KMS-11 (cell line): ENCODE measurements around the gene CLDN6.
A peak's percentile ranks its signal among the peaks of the same experiment; 100 is the strongest.

Experiments
- H2AFZ ChIP-seq: fragments of 200-600 bp; sonication (generic); 2 replicates; pipeline ENCODE4 v1.6.1; 2016; ENCODE audit warnings: antibody characterized with exemption, mixed run types, low read depth
- H3K27ac ChIP-seq: fragments of 200-600 bp; sonication (generic); 2 replicates; pipeline ENCODE4 v1.6.1; 2016; ENCODE audit warnings: mild to moderate bottlenecking, mixed run types
- H3K27me3 ChIP-seq: fragments of 200-600 bp; sonication (generic); 2 replicates; pipeline ENCODE4 v1.6.1; 2017; ENCODE audit warnings: mild to moderate bottlenecking, low read depth, mixed run types, moderate library complexity; ENCODE audit not compliant: insufficient read depth
- H3K36me3 ChIP-seq: fragments of 200-600 bp; sonication (generic); 2 replicates; pipeline ENCODE4 v1.6.1; 2017; ENCODE audit warnings: mild to moderate bottlenecking, mixed run types; ENCODE audit not compliant: insufficient read depth
- H3K4me1 ChIP-seq: fragments of 200-600 bp; sonication (generic); 2 replicates; pipeline ENCODE4 v1.6.1; 2016; ENCODE audit warnings: mild to moderate bottlenecking, low read depth, mixed run types; ENCODE audit not compliant: poor library complexity, severe bottlenecking
- H3K4me2 ChIP-seq: fragments of 200-600 bp; sonication (generic); 2 replicates; pipeline ENCODE4 v1.7.0; 2016; ENCODE audit warnings: mild to moderate bottlenecking, mixed run types
- H3K4me3 ChIP-seq: fragments of 200-600 bp; sonication (generic); IDR thresholded peaks from 2 replicates; pipeline ENCODE4 v1.6.1; 2017; ENCODE audit warnings: low read depth, low read length, mixed read lengths; ENCODE audit not compliant: insufficient read depth
- H3K79me2 ChIP-seq: fragments of 200-600 bp; sonication (generic); 2 replicates; pipeline ENCODE4 v1.6.1; 2016; ENCODE audit warnings: low read depth, mixed run types; ENCODE audit not compliant: insufficient read depth
- H3K9ac ChIP-seq: fragments of 200-600 bp; sonication (generic); 2 replicates; pipeline ENCODE4 v1.6.1; 2016; ENCODE audit warnings: mild to moderate bottlenecking, mixed run types
- H4K20me1 ChIP-seq: fragments of 200-600 bp; sonication (generic); 2 replicates; pipeline ENCODE4 v1.6.1; 2016; ENCODE audit warnings: mild to moderate bottlenecking, mixed run types; ENCODE audit not compliant: insufficient read depth
- CTCF ChIP-seq: fragments of 200-600 bp; sonication (generic); conservative IDR thresholded peaks from 2 replicates; pipeline ENCODE4 v1.6.1; 2017; ENCODE audit warnings: low read depth, mild to moderate bottlenecking, antibody characterized with exemption, low read length, moderate library complexity, mixed read lengths

Gene CLDN6

DNA sequence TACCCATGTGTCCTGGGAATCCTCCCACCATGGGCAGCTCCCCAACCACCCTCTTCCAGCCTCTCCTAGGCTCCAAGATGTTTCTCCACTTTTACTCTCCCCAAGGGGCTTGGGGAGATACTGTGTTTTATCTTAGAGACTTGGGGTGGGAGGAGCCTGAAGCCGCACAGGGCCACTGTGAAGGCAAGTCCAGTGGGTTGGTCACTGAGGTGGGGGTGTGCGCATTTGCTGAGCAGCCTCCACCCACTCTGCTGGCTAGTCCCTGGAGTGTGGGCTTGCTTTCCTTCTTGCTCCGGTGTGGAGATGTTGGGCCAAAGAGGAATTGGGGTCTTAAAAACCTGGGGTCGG, 9.3 kb downstream of the CLDN6 start:
- Histone ChIP-seq H3K79me2 (no peaks in the 10 kb centered on the region), H3K27me3 (peaks cover 64% of the 10 kb centered on the region), H3K27ac (no peak overlapping the region), H3K4me2 (no peak overlapping the region; the same call in 1 of the 2 replicates), H3K4me3 (no peak overlapping the region), H3K9ac (no peak overlapping the region), H2AFZ (no peak overlapping the region), H3K36me3 (no peaks in the 10 kb centered on the region), H4K20me1 (no peaks in the 10 kb centered on the region), H3K4me1 (peaks cover 51% of the 10 kb centered on the region)
- no peak for TF ChIP-seq CTCF

DNA sequence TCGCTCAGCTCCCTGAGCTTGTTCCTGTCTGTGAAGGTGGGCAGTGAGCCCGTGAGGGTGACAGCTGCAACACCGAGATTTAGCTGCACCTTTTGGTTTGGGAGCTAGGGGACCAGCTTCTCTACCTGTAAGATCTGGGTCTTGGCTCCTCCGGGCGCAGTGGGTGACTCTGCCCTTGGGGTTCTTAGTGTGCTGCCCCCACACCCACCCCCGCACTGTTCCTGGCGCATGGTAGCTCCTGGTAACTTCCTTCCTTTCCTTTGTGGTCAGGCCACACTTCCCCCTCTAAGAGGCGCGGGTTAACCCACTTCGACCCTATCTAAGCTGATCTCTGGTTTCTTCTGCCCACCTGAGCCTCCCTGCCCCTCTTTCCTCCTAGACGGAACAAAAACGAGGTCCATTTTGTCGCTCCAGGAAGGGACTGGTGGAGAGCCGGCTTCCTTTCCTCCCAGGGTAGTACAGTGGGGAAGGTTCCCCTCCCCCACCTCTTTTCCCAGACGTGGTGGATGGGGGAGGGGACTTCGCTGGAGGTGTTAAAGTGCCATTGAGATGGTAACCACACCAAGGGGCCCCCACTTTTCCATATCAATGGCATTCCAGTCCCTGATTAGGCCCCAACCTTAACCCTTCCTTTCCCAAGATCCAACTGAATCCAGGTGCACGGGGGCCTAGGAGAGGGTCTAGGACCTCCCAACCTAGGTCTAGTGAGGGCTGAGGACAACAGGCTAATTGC, 9.9 kb downstream of the CLDN6 start:
- H2AFZ ChIP-seq: no peak overlapping the region
- no peak overlapping the region for H3K27ac ChIP-seq
- H3K27me3 ChIP-seq: peaks cover 58% of the 10 kb centered on the region
- TF ChIP-seq CTCF: no peak
- H3K4me3 ChIP-seq: no peak overlapping the region
- no peaks in the 10 kb centered on the region for H4K20me1 ChIP-seq
- no peaks in the 10 kb centered on the region for H3K79me2 ChIP-seq
- no peak overlapping the region for H3K9ac ChIP-seq
- peak overlapping the region; percentile 43; the same call in 1 of the 2 replicates for H3K4me2 ChIP-seq
- H3K36me3 ChIP-seq: no peaks in the 10 kb centered on the region
- H3K4me1 ChIP-seq: peaks cover 49% of the 10 kb centered on the region

DNA sequence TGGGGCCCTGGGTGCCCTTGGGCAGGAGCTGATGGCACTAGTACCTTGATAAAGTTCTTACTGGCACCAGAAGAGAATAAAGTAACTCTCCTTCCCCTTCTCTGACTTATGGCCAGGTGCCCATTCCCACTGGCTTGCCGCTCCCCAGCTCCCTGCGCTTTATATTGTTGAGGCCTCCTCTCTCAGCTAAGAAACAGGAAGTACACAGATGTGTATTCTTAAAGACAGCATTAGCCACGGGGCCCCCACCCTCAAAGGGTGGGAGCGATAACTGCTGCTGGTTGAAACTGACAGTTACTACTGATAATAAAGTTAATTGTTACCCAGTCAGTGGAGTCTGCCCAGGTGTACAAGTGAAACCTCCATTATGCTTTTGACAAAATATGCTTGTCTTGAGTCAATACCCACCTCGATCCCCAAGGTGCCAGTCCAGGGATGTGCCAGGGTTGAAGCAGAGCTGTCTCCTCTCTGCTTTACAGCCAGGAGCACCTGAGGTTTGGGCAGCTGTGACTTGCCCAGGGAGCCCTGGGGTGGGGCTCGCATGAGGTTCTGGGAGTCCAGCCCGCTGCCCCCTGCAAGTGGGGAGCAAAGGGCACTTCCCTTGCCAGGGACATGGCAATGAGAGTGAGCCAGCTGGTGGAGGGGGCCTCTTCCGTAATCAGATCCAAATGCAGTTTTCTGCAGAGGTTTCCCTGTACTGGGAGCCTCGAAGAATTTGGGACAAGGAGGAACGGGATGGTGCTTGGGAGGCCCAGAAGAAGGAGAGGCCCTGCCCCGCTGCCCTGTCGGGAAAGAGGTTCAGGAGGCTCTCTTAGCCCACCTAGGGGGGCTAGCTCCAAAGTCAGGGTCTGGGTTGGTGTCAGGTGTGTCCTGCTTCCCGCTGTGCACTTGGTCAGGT, 10.7 kb downstream of the CLDN6 start:
- H3K4me2 ChIP-seq: peak overlapping the region; percentile 43

GRCh38 chr16:3004781-3005284, 13.2 kb downstream of the CLDN6 start:
- Histone ChIP-seq H3K9ac (no peak overlapping the region), H4K20me1 (no peaks in the 10 kb centered on the region), H3K79me2 (no peaks in the 10 kb centered on the region)

More for the DNA sequence above, 10.7 kb downstream of the CLDN6 start:
- TF ChIP-seq CTCF: no peak
- Histone ChIP-seq H3K4me3 (no peak overlapping the region), H3K4me1 (peaks cover 41% of the 10 kb centered on the region), H3K27me3 (peaks cover 57% of the 10 kb centered on the region), H4K20me1 (no peaks in the 10 kb centered on the region), H3K36me3 (no peaks in the 10 kb centered on the region), H3K27ac (no peak overlapping the region; the same call in 1 of the 2 replicates), H3K9ac (no peak overlapping the region), H2AFZ (peak overlapping the region; percentile 14; the same call in 1 of the 2 replicates), H3K79me2 (no peaks in the 10 kb centered on the region)

More at GRCh38 chr16:3004781-3005284, 13.2 kb downstream of the CLDN6 start:
- H3K27ac ChIP-seq: no peak overlapping the region
- peaks cover 58% of the 10 kb centered on the region for H3K27me3 ChIP-seq
- peak overlapping the region; percentile 66 for H2AFZ ChIP-seq
- no peak for TF ChIP-seq CTCF
- H3K4me3 ChIP-seq: no peak overlapping the region
- peaks cover 33% of the 10 kb centered on the region for H3K4me1 ChIP-seq
- peak overlapping the region; percentile 82 for H3K4me2 ChIP-seq
- H3K36me3 ChIP-seq: no peaks in the 10 kb centered on the region
